Fibroblast of upper back skin (primary cell): Measurements from ENCODE around the gene TRABD2B.

Experiments
- DNase-seq: peaks from one replicate; pipeline ENCODE4 v3.0.0-alpha.2; 2013

Gene TRABD2B

DNA sequence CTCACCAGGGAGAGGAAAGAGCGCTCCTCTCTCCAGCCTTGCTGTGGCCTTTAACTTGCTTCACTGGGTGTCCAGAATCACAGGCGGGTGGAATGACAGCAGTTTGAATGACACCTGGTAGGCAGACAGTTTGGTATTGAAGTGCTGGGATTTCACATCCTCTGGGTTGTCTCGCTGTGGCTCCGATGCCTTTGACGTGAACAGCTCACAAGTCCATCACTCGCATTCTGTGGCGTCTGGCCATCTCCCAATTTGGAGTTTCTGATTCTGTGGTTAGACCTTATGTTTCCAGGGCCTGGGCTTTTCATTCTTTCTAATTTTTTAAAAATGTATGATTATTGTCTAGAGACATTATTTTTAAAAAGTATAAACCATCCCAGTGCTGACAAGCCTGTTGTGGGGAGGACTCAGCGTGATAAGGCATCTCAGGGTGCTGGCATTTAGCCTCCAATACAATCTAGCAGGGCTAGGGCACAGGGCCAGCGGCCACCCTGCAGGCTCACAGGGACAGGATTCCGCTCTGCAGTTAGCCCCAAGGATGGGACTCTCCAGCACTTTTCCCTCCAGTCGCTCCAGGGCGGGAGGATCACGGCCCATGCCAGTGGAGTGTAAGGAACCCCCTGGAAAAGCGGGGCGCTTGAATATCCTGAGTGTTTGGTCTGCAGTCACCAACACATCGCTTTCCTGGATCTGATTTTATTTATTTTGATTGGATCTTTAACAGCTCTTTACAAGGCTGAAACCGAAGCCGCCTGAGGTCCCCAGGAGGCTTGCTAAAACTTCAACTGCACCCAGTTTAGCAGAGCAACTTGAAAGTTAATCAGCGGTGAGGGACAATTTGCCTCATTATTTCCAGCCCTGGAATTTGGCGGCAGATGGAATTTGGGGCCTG lies 178.3 kb downstream of the TRABD2B start:
- peak; percentile 72 for DNase-seq

DNA sequence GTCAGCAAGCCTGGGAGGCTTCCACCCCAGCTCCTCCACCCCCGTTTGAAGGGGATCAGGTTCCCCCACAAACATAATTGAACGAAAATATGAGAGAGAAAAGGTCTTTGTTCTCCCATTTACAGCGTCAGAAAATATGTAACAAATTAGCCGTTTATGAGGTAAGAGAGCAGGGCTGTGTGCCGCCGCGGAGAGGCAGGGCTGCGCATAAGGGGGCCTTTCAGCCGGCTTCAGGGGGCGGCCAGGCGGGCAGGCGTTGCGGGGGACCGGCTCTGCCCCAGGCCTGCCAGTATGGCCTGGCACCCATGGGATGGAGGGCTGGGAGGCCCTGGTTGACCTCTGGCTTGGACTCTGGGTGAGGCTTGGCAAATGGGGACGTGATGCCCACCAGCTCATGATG lies 179.3 kb downstream of the TRABD2B start:
- no peak for DNase-seq

DNA sequence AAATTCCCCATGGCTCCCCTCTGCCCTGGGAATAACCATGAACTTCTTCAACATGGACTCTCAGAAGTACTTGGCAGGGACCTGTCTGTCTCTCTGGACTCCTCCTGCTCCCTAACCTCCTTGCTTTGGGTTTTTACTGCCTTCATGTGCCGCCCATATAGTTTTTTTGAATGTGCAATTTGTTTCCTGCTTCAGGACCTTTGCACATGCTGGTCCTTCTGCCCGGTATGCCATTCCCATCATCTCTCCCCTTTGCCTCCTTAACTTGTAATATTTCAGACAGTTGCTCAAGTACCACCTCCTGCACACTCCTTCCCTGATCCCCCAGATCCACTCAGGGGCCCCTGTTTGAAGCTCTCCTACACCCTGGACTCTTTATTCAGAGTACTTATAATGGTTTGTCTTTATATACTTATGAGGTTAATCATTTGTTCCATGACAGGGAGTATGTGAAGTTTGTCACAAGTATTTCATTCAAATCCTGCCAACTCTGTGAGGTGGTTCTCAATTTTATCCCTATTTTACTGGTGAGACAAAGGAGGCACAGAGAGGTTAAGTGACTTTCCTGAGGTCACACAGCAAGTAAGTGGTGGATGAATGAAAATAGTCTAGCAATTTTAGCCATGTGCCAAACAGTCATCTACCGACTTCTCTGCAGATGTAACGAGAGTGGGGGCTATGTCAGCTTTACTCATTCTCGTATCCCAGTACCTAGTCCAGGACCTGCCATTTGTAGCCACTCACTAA lies 180.7 kb downstream of the TRABD2B start:
- no peak for DNase-seq

DNA sequence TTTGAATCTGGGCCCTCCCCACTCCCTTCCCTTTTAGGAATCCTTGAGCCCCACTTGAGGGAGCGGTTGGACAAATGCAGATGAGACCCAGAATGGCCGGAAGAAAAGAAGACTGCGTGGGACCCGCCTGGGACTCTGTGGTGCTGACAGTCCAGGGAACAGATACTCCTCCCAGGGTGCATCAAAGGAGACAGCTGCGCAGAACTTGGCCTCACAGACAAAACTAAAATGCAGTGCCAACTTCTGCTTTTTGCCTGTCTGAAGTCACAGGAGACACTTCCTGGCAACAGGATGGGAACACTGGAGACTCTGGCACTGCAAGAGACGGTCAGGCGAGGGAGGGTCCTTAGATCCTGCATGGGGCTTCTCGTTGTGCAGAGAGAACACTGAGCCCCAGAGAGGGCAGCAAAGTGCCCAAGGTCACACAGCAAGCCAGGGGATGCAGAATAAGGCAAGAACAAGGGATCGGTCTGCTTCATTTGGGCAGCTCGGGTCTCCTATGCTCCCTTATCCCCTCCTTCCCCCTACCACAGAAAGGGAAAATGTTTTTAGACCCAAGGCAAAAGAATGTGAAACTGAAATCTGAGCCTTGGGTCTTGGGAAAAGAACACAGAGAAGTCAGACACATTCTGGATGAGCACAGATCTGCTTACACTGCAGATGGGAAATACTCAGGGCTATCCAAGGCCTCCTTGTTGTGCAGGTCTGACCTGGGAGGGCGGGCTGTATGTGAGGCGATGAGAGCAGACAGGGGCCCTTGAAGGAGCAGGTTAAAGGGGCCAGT lies 182.4 kb downstream of the TRABD2B start:
- no peak for DNase-seq

DNA sequence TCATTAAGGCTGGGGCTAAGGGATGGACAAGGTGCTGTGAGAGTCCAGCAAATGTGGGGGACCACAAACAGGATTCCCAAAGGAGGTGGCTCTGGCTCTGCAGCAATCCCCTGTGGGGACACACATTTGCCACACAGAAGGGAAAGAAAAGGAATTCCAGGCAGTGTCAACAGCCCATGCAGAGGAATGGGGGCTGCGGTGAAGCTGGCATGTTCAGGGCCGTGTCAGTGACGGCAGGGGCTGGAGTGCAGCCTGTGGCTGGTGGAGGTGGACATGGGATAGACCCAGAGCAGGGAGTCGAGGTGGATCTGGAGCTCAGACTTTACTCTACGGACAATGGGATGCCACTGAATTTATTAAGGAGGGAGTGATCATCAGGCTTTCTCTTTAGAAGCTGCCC lies 183.2 kb downstream of the TRABD2B start:
- no peak for DNase-seq

DNA sequence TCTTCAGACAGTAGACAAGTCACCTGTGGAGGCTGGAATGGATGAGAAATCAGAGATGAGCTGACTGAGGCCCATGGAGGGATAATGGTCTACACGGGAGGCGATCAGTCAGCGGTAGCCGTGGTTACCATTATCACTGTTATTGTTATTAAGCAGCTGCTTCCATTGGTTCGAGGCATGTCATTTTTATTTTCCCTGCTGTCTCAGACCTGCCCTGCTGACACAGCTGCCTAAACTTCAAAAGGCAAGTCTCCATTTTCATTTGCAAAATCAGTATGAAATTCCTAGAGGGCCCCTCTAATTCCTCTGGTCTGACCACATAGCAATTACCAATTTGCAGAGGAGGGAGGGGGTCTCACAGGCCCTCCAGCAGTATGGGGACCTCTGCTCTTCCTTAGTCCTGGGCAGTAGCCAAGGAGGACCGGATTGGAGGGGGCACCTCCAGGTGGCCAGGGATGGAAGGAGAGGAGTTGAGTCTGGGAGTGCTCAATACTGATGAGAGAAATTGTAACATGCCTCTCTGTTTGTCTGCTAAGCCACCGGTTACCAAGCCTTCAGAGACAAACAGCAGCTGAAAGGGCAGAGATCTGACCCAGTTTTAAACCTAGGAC lies 184.2 kb downstream of the TRABD2B start:
- DNase-seq, result no peak

DNA sequence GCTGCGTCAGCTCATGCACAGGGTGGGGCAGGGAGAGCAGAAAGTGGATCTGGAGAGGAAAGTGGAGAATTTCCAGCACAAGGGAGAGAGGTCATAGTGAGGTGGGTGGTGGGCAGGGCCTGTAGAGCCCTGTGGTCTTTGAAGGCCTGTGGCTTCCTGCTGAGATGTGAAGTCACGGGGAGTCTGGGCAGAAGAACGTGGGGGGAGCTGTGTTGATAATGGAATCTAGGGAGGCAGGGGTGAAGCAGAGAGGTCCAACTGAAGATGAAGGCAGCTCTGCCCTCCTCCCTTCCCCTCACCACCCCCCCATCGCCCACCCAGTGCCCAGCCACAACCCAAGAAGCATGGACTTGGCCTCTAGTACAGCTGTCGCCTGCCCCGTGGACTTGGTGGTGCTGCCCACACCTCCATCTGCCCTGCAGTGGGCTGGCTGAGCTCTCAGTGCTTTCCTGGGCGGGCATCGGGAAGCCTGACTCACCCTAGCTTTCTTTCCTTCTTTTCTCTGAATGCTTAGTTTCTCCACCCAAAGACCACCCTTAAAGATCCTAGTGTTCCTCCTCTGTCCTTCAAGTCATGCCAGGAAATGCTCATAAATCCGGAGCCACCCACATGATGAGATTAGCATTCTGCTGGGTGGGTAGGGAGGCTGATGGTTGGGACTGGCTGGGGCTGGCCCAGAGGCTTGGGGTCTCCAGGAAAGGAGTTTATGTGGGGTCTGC lies 186.1 kb downstream of the TRABD2B start:
- no peak for DNase-seq

DNA sequence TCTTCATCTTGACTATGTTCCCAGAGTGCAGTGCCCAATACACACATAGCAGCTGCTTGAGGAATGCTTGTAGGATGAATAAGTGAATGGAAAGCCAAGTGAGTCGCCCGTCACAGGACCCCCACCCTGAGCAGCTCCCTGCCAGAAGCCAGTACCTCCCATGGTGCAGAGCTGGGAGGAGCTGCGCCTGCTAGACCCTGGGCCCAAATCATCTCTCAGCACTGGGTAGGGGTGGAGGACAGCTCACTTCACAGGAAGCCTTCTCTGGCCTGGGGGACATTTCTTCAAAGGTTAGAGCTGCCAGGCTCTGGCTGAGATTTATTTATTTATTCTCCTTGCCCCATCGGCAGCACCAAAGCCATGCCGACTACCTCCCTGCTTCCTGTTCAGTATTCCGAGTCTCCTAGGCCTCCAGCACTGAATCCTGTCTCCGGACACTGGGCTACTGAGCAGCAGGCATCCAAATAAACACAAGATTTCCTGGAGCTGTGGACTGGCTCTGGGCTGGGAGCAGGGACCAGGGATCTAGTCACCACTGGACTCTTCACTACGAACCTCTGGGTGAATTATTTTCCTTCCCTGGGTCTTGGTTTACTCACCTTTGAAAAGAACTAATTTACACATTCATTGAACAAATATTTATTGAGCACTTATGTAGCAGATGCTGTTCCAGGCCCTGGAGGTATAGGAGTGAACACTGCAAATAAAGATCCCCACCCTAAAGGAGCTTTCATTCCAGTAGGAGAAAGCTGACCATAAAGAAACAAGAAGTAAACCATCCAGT lies 187.7 kb downstream of the TRABD2B start:
- DNase-seq, result peak; percentile 28

DNA sequence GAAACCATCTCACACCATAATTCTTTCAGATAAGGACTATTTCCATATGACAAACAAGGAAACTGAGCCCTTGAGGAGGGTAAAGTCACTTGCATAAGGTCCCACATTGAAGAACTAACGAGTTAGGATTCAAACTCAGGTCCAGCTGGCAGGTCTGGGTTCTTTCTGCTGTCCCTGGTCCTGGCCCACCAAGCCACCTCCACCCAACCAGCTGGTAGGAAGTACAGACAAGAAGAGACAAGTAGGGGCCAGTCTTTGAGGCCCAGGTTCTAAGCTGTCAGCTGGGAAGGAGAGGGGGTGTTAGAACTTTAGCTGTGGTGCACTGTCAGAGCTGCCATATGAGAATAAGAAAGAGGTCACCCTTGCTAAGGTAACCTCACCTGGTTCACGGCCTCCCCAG lies 188.6 kb downstream of the TRABD2B start:
- no peak for DNase-seq

DNA sequence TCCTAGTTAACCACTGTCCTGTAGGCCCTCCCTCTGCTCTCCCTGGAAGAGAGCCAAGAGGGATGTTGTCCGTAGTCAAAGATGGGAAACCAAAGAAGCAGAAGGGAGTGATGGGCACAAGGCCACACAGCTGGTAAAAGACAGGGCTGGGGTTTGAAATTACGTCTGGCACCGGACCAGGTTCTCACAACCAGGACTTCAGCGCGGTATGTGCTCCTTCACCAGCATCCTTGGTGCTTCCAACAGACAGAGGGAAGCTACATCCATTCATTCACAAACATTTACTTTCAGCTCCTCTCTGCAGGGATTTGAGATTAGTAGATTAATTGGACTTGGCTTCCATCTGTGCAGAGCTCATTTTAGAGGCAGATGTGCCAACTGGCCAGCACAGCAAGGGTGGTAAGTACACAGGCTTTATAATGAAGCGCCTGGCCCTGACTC lies 191.2 kb downstream of the TRABD2B start:
- DNase-seq, result no peak

DNA sequence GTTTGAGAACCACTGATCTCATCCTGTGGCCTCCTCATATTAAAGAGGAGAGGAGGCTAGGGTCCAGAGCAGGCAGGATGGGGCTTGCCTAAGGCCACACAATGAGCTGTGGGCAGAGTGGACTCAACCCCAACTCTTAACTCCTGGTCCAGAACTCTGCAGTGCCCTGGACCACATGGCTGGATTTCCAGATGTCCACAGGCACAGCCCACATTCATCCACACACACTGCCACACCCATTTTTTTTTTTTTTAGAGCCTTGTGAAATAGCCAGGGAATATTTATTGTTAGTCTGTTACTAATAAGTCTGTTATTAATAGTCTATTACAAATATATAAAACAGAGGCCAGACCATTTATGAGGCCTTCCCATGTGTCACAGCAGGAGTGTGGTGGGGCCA lies 192.2 kb downstream of the TRABD2B start:
- no peak for DNase-seq

DNA sequence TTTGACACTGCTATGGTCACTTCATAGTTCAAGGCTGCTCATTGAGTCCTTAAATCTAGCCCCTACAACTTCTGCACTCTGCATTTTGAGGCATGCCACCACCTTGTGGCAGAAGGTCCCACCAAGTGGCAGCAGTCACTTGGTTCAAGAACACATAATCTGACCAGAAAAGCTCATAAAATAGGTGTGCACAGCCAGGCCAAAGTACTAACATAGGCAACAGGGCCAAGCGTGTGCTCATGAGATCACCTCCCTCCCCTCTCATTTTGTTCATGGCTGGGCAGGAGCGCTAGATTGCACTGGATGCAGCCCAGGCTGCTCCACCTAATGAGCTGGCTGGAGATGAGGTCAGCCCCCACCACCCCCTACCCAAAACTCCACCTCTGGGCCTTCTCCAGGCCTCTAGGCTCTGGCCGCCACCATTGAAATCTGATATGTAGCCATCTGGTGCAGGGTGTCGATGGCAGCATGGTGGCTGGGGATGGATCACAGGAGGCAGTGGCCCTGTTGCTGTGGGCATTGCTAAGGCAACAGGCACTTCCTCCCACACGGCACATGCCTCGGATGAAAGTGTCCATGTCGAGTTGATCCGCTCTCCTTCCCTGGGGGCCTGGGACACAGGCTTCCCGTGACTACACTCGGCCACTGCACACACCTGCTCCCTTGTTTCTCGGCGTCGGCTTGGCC lies 193.2 kb downstream of the TRABD2B start:
- DNase-seq, result no peak

DNA sequence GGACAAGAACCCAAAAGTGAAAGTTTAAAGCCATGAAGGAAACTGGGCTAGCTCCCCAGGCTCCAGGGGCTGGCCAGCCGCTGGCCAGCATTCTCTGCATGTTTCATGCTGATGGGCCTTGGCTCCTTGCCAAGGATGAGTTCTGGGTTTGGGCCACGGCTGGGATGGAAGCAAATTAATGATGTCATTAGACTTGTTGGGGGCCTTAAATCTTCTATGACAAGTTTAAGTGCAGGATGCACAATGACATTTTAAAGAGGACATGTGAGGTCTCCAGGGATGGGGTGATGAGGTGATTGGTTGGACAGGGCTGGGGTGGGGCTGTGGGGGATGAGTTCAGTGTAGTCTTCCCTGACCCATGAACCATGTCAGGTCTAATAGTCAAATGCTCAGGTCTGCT lies 199.6 kb downstream of the TRABD2B start:
- peak; percentile 11 for DNase-seq

DNA sequence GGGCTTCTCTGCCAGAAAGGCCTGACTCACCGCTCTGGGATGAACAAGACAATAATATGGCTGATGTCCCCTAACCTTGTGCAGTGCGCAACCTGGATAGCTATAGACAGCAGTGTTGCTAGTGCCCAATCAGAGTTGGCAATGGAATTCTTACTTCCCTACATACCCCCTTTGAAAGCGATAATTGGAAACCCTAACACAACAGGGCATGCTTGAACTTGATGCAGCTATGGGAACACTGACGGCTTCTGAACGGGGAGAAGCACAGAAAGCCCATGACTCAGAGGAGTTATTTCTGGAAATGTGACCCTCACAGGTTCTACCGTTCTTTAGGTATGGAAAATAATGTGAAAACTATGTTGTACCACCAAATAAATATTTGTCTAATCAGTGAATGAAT lies 200.6 kb downstream of the TRABD2B start:
- DNase-seq, result no peak

DNA sequence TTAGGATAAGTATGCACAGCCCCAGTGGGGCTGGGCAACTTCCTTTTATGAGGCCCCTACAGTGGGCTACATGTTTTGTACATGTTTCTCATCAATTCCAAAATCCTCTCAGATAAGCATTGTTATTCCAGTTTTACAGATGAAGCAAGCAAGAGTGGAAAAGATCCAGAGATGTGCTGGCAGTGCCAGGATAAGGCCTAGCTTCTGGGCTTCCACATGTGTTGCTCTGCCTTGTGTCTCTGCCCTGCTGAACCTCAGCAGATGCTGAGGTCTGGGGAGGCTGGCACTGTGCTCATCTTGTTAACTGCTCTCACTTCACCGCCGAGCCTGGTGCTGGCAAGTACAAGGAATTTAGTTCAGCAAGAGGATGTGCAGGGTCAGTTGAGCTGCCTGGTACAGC lies 202.1 kb downstream of the TRABD2B start:
- no peak for DNase-seq

DNA sequence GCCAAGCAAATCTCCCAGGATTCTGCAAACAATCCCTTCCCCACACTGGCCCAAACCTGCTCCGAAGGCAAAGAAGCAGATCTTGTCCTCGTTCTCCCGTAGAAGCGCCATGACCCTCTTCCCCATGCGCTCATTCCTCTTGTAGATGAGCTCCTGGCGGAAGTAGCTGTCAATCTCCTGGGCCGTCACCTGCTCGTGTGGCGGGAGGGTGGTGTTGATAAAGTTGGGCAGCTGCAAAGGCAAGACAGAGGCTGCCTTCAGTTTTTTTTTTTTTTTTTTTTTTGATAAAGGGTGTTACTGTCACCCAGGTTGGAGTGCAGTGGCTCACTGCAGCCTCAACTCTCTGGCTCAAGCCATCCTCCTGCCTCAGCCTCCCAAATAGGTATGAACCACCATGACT lies 202.7 kb downstream of the TRABD2B start:
- no peak for DNase-seq

DNA sequence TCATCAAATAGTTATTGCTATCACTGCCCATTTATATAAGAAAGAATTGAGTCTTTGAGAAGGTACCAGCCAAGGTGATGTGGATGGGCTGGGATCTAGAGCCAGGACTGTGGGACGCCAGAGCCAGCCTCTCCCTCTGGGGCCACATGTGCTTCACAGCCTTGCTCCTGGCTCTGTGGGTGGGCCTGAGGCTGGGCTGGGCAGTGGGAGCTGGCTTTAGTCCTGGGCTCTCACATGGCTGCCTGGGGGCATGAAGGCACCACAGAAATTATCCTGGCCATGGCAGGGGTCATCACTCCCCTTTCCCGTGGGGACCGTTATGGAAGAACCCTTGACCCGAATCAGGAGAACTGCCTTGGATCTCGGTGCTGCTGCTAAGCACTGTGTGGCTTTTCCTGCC lies 203.1 kb downstream of the TRABD2B start:
- DNase-seq, result no peak

DNA sequence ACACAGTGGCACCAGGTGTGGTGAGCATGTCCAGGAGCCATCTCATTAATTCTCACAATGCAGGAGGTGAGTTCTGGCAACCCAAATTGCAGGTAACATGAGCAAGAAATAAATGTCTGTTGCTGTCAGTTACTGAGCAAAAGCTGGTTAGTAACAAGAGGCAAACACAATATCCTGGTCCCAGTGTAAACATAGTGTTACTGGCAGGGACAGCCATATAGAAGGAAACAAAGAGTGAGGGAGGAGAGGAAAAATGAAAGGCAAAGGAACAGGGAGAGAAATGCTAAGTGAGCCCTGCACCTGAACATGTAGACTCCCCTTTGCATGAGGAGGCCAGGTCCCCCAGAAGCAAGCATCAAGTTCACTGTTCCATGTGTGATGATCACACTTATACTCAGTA lies 203.6 kb downstream of the TRABD2B start:
- no peak for DNase-seq

DNA sequence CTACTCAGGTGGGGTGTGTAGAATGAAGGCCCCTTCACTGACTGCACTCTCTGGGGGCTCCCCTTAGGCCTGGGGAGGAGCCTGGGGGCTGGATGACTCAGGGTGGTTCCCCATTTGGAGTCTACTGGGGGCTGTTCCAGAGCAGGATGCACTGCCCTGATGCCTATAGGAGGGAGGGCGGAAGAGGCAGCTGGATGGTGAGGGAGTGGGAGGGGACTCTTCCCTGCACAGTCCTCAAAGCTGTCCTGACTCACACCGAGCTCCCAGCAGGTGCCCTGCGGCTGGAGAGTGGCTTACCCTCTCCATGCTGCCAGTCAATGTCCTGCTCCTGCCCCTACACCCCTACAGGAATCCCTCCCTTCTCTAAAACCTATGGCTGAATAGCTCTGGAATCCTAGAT lies 204.4 kb downstream of the TRABD2B start:
- DNase-seq, result no peak

DNA sequence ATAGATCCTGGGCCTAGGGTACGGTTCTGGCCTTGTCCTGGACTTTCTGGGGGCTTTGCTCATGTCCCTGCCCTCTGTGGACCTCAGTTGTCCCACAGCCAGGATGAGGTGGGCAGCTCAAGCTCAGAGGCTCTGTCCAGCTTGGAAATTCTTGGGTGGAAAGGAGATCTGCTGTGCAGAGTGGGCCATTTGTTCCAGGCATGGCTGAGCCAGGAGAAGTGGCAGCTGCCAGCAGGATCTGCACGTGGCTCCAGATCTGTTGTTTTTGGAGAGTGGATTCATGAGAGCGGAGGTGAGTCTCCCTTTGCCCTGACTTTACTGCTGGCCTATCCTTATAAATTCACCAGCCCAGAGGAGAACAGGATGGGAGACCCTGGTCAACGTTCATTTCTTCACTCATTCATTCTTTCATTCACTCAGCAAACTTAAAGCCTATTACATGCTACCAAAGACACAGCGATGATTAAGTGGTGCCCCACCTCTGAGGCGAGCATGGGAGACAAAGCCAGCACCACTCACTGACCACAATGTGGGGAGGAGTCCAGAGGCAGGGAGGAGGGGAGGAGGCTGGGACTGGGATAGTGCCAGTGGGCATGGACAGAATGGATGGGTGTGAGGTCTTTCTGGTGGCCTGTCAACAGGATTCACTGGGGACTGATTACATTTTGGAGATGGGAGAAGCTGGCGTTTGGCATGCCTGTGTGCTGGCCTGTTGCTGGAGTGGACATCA lies 205.1 kb downstream of the TRABD2B start:
- no peak for DNase-seq
